HG02571 (cell line): ENCODE measurements around the gene TLX2.
A peak's percentile ranks its signal among the peaks of the same experiment; 100 is the strongest.
"Not testable (repeated sequence)": the region's sequence is repeated elsewhere in the genome, so short reads cannot be mapped to it uniquely, and the experiment has no call there.

Experiments
- ATAC-seq: cut with Tn5 transposase; IDR thresholded peaks from one replicate; pipeline ENCODE4 v1.9.1; 2021; ENCODE audit warnings: mild to moderate bottlenecking, moderate library complexity; ENCODE audit not compliant: unreplicated experiment

TLX2 gene

DNA sequence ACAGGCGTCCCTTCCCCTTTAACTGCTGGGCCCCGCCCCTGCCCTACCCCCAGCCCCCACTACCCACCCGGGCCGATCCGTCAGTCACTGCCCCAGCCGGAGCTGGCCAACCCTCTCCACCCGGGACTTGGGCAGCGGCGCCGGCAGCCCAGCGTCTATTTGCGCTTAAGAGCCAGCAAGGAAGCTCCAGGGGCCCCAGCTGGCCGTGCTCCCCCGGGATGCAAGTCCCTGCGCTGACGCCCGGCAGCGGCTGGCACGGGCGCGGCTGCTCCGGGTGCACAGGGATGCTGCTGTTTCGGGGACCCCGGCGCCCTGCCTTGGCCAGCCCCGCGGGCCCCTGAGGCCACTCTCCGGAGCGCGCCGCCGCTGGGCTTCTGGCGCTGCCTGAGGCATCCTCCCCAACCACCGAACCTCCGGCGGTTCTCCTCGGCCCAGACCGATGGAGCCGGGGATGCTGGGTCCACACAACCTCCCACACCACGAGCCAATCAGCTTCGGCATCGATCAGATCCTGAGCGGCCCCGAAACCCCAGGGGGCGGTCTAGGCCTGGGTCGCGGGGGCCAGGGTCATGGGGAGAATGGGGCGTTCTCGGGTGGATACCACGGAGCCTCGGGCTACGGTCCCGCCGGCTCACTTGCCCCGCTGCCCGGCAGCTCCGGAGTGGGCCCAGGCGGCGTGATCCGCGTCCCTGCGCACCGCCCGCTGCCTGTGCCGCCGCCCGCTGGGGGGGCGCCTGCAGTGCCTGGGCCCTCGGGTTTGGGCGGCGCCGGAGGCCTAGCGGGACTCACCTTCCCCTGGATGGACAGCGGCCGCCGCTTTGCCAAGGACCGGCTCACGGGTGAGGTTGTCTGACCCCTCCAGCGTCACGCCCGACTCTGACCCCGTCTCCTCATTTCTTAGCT is at the start of gene TLX2:
Gene TLX2, plus strand, starts transcription at position 83 of the 903 bp plus-strand sequence. Its CDS starts 357 bp downstream, at position 440.
- no peak for ATAC-seq

DNA sequence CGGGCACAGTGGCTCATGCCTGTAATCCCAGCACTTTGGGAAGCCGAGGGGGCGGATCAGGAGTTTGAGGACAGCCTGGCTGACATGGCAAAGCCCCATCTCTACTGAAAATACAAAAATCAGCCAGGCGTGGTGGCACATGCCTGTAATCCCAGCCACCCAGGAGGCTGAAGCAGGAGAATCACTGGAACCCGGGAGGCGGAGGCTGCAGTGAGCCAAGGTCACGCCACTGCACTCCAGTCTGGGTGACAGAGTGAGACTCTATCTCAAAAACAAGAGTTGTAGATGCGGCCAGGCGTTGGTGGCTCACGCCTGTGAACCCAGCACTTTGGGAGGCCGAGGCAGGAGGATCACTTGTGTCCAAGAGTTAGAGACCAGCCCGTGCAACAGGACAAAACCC is 43.5 kb upstream of the TLX2 start:
- not testable (repeated sequence) for ATAC-seq

DNA sequence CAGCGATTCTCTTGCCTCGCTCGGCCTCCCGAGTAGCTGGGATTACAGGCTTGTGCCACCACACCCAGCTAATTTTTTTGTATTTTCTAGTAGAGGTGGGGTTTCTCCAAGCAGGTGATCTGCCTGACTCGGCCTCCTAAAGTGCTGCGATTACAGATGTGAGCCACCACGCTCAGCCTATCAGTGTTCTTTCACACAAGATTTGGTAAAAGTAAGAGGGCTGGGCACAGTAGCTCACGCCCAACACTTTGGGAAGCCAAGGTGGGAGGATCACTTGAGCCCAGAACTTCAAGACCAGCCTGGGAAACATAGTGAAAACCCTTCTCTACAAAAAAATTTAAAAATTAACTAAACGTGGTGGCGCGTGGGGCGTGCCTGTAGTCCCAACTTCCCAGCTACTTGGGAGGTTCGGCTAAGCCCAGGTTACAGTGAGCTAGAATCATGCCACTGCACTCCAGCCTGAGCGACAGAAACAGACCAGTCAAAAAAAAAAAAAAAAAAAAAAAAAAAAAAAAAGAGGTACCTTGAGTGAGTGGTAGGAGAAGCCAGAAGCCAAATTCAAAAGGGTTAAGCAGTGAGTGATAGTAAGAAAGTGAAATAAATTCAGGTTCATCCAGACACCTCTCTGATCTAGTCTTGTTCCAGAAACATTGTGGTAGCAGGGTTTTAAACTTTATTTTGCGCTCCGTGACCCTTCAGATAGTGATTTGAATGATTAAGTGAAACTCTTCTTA is 42.8 kb upstream of the TLX2 start:
- ATAC-seq: no peak

DNA sequence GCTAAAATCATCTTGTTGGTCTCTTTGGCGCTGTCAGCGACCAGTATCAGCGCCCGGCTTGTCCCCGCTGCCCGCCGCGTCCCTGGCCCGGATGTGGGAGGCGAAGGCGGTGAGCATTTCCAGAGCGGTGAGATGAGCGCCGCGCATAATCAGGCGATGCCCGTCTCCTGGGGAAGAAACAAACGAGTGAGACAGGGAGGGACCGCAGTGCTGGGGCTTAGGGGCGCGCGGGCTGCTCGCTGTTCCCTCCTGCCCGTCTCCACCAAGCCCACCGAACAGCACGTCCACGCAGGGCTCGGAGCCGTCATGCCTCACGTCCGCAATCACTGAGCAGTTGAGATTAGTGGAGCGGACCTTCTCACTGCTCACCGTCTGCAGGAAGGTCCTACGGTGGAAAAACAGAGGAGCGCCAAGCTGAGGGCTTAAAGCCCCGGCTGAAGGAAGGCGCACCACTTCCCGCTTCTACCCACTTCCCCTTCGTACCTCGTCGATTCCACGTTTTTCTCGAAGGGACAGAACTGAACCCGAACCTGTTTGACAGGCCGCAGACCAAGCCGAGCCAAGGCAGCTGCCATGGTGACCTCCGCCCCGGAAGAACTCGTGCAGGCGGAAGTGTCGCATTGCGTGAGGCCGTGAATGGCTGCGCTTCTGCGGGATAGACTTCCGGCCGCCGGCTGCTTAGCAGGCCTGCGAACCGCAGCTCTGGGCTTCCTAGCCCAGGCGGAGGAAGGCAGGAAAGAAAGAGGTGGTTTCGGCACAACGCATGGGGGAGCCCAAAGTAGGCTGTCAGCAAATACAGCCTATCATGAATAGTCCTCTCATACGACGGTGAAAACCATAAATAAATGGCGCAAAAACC is 41.9 kb upstream of the TLX2 start, which contains the start of gene MRPL53:
Gene MRPL53, minus strand, starts transcription at position 595 of the 859 bp plus-strand sequence. Its CDS starts 20 bp downstream, at position 575.
- ATAC-seq: peak; percentile 85

DNA sequence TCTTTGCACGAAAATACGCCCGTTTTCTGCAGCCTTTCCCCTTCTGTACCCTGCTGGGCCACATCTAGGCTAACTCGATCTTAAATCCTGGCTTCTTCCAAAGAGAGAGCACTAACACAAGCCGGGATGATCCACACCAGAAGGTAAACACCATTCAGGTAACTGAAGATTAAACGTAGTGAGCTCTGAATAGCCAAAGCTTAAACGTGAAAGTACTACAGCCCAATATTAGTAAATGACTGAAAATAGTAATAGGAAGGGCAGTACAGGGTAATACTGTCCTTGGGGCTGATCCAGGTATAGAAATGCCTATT is 41.3 kb upstream of the TLX2 start:
- ATAC-seq: no peak

DNA sequence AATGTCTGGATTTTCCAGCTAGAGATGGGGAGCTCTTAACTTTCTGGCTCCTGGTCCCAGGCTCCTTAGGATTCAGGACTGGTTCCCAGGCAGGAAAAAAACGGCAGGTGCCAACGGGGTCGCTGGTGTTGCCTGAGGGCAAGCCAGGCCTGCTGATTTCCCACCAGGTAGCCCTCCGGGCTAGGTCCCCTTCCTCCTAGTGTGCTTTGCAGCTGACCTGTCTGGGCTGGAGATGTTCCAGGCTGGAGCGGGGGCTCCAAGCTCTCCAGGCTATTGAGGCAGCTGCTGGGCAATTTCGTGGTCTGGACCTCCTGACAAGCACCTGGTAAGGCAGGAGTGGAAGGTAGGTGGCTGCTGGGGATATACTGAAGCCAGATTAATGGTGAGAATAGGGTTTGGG is 39.8 kb upstream of the TLX2 start:
- no peak for ATAC-seq

DNA sequence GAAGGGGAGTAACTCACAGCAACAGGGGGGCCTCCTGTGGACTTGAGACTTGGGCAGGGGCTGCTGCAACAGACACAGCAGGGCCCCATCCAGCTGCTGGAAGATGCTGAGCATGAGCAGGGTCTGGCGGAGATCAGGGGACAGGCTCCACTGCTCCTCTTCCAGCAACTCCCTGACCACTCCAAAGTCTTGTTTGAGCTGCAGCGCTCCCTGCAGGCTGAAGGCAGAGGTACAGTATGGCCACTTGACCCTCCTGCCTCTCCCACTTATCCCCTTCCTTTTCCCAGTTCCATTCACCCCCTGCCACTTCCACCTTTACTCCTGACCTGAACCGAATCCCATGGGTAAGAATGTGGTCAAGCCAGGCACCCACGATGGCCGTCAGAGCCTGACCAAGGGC is 39.4 kb upstream of the TLX2 start:
- ATAC-seq: no peak

DNA sequence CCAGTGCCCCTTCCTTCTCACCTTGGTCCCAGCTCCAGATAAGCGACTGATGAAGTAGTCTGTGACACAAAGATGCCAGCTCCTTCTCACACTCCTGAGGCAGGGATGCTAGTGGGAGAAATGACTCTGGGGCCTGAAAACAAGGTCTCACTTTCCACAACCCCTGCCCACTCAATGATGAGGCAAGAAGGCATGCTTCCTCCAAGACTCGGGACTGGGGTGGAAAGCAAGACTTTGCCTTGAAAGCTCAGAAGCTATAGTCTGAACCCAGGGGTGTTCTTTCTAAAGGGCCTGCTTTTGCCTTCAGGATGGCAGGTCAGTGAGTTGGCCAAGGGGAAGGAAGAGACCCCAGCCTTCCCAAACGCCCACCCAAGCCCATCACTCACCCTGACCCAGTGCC is 32.8 kb upstream of the TLX2 start:
- no peak for ATAC-seq

DNA sequence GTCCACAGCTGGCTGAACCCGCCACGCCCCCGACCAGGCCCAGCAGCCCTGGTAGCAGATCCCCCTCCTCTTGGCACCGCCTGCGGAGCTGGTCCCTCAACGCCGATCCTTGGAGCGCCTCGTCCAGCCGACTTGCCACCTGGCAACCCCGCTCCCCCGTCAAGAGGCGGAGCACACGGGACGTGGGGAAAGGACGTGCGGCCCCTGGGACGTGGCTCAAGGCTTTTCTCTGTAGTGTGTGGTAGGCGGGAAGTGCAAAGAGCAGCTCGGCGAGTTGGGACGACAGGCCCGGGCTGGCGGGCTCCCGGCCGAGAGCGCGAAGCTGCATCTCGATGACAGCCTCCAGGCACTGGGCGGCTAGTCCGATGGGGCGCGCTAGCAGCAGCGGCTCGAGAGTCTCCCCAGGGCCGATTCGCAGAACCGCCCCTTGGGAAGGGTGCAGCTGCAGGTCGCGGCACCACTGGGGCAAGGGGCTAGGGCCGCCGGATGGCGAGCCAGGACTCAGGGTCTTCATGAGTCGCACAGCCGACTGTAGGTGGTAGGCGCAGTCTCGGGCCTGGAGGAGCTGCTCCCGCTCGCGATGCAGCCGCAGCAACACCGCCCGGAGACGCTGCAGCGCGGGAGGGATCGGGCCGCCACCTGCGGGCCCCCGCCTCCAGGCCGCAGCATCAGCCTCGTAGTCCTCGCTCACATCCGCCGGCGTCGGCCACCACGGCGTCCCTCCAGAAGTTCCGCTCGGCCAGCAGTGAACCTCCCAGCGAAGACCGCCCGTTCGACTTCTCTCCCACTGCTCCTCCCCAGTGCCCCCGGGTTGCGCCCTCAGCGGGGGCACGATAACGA is 32.1 kb upstream of the TLX2 start:
- ATAC-seq: peak; percentile 34

DNA sequence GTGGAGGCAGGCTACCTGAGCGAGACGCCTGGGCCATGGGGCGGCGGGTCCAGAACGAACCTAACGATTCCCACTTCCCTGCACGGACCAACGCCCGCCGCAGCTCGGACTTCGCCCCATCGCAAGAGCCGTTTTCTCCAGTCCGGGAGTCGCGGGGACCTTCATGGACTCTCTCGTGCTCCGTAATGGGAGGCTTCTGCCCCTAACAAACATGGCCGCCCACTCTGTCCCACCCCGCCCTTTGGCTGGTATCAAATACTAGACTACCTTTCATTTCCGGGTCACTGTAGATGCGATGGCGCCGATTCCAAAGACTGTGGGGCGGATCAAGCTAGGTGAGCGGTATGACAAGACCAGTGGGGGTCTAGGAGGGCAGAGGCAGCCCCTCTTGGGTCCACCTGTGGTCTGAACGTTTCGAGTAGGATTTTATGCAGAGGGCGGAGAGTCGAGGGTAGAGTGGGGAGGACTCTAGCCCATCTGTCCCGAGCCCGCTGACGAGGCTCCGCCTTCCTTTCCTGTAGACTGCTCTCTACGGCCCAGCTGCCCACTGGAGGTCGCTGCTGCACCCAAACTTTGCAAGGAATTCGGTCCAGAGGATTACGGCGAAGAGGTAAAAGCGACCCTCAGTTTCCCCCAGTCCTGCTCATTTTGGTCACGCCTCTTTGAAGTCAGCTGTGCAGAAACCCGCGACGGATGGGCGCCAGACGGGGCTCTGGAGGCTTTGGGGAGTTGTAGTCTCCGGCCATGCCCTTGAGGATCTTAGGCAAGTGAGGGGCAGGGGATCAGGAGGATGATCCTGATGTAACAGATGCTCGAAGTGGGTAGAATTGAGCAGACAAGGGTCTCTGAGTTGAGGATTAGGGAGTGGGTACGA is 31.2 kb upstream of the TLX2 start, which contains the start of the genes CCDC142 and TTC31:
Gene CCDC142, minus strand, starts transcription at position 198 of the 874 bp plus-strand sequence. Its CDS starts 161 bp downstream, at position 37.
Gene TTC31, plus strand, starts transcription at position 281 of the 874 bp plus-strand sequence. Its CDS starts 15 bp downstream, at position 296.
- peak; percentile 90 for ATAC-seq

DNA sequence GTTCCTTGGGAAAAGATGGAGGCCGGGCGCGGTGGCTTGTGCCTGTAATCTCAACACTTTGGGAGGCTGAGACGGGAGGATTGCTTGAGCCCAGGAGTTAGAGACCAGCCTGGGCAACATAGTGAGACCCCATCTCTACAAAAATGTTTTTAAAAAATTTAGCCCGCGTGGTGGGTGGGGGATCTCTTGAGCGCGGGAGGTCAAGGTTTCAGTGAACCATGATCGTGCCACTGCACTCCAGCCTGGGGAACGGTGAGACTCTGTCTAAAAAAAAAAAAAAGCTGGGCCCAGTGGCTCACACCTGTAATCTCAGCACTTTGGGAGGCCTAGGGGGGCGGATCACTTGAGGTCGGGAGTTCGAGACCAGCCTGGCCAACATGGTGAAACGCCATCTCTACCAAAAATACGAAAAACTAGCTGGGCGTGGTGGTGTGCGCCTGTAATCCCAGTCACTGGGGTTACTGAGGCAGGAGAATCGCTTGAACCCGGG is 30.5 kb upstream of the TLX2 start:
- ATAC-seq: not testable (repeated sequence)

DNA sequence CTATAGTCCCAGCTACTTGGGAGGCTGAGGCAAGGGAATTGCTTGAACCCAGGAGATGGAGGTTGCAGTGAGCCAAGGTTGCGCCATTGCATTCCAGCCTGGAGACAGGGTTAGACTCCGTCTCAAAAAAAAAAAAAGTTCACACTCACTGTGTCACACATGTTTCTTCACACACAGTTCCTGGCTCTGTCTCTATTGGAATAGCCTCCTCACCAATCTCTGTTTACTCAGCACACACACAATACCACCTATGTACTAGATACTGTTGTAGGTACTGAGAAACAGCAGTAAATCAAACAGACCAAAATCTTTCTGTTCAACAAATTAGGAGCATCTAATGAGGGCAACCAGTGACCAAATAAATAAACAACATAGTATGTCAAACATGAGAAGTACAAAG is 28.1 kb upstream of the TLX2 start:
- no peak for ATAC-seq

DNA sequence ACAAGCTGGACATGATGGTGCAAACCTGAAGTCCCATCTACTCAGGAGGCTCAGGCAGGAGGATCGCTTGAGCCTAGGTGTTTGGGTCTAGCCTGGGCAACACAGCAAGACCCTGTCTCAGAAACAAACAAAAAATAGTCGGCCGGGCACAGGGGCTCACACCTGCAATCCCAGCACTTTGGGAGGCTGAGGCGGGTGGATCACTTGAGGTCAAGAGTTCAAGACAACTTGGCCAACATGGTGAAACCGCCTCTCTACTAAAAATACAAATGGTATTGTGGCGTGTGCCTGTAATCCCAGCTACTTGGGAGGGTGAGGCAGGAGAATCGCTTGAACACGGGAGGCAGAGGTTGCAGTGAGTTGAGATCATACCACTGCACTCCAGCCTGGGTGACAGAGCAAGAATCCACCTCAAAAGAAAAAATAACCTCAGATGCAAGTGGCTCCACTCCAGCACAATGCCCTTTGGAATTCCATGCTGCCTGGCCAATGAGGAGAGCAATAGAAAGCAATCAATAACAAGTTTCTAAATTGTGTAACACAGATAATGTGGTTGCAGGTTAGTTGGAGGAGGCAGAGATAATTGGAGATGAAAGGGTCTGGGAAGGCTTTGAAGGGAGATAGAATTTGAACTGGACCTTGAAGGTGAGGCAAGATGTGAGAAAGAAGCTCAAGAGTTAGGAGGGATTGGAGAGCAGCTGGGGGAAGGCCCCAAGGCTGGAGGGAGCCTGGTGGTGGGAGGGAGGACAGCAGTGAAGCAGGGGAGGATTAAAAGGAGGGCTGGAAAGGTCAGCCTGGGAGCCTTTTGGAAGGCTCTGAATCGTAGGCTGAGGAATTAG is 25.4 kb upstream of the TLX2 start:
- no peak for ATAC-seq

DNA sequence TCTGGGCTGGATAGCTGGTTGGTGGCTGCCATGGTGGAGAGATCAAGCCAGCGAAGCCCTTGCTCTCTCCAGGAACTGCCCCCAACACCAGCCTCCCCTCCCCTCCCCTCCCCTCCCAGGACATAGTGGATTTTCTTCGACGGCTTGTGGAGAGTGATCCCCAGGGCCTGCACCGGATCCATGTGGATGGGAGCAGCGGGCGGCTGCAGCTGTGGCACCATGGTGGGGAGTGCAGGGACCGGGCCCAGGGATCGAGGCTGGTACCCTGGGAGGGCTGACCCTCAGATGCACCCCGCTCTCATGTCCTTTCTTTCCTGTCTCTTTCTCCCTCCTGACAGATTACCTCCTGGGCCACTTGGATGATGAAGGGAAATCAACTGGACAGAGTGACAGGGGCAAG is 24.3 kb upstream of the TLX2 start:
- no peak for ATAC-seq

DNA sequence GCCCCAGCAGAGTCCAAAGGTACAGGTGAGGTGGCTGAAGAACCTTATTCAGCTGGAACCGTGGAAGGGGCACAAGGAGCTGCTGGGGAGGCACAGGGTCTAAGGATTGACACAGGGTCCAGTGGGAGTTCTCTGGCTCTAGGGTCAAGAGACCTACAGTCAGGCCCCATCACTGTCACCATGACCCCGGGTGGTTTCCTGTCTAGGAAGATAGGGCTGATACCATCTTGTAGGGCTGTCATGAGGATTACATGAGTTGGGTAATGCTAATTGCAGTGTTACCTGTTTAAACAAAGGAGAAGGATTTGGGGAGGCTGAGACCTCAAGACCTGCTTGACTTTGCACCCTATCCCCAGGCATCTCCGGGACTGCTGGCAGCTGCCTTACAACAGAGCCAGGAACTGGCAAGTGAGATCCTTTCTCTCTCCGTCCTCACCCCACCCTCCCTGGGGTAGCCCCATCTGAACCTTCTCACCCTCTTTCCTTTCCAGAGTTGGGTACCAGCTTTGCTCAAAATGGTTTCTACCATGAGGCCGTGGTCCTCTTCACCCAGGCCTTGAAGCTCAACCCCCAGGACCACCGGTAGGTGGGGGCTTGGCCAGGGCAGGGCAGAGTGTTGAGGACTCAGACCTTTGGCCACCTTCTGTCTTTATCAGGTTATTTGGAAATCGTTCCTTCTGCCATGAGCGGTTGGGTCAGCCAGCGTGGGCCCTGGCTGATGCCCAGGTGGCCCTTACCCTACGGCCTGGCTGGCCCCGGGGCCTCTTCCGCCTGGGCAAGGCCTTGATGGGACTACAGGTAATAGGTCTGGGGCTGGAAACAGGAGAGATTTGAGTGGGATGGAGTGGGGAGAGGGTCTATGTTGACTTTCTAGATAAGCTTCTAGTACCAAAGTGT is 22.4 kb upstream of the TLX2 start:
- no peak for ATAC-seq

DNA sequence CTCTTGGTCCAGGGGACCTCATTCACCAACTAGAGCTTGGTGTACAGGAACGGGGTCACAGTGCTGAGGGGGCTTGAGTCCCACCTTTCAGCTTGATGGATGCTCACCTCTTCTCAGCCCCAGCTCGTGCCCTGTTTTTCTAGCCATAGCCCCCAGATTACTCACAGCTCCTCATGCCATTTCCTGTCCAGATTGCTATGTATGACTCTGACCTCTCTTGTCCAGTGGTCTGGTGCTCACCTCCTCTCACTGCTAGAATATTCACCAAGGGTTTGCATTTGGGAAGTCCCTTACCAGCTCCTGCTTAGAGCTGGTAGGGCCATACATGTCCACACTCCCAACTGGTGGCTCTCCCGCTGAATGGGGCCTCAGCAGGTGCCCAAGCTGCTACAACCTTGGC is 20.7 kb upstream of the TLX2 start:
- ATAC-seq: no peak

DNA sequence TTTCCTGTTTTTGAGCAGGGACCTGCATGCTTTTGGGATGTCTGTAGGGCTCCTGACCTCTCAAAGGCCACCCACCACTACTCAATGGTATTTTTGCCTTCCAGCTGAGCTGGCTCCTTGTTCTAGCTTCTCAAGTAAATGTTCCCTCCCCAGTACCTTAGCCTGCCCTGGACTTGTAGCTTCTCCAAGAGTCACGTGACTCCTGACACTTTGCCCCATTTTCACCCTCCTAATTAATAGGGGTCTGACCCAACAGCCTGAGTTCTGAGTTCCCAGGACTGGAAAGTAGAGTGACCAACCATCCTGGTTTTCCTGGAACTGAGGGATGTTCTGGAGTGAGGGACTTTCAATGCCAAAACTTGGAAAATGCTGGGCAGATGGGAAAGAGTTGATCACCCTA is 18.8 kb upstream of the TLX2 start:
- ATAC-seq: no peak
